EL (cell line): Measurements from ENCODE around the gene EEF1AKMT2.

Source experiments
- DNase-seq: peaks from one replicate; pipeline ENCODE4 v3.0.0-alpha.2; 2016

EEF1AKMT2 gene

GRCh38 chr10:124736491-124737136 lies 55.1 kb downstream of the EEF1AKMT2 start:
- peak; percentile 14 for DNase-seq

GRCh38 chr10:124735491-124736286 lies 56.0 kb downstream of the EEF1AKMT2 start:
- no peak for DNase-seq

GRCh38 chr10:124734311-124735166 lies 57.1 kb downstream of the EEF1AKMT2 start:
- DNase-seq: no peak

GRCh38 chr10:124733571-124734245 lies 58.0 kb downstream of the EEF1AKMT2 start:
- DNase-seq: no peak

- no peak for DNase-seq
Measured at GRCh38 chr10:124732931-124733570, 58.6 kb downstream of the EEF1AKMT2 start.

- no peak for DNase-seq
Measured at GRCh38 chr10:124731551-124731950, 60.1 kb downstream of the EEF1AKMT2 start.

GRCh38 chr10:124730790-124731189 lies 60.9 kb downstream of the EEF1AKMT2 start:
- no peak for DNase-seq

GRCh38 chr10:124728830-124729661 lies 62.6 kb downstream of the EEF1AKMT2 start:
- DNase-seq: no peak

- DNase-seq: no peak
Measured at GRCh38 chr10:124728071-124728829, 63.4 kb downstream of the EEF1AKMT2 start.

GRCh38 chr10:124727361-124727960 lies 64.2 kb downstream of the EEF1AKMT2 start:
- DNase-seq: no peak

GRCh38 chr10:124725791-124726190 lies 65.9 kb downstream of the EEF1AKMT2 start:
- DNase-seq: no peak

GRCh38 chr10:124725171-124725631 lies 66.5 kb downstream of the EEF1AKMT2 start:
- DNase-seq: no peak

GRCh38 chr10:124724279-124725027 lies 67.2 kb downstream of the EEF1AKMT2 start:
- no peak for DNase-seq

GRCh38 chr10:124723826-124724225 lies 67.9 kb downstream of the EEF1AKMT2 start:
- no peak for DNase-seq

GRCh38 chr10:124722798-124723783 lies 68.6 kb downstream of the EEF1AKMT2 start:
- no peak for DNase-seq

GRCh38 chr10:124721330-124722045 lies 70.2 kb downstream of the EEF1AKMT2 start:
- no peak for DNase-seq

GRCh38 chr10:124719213-124719851 lies 72.4 kb downstream of the EEF1AKMT2 start:
- DNase-seq: peak; percentile 56
